ENCODE results near the gene MARCHF3.

MARCHF3 gene

GRCh38 chr5:126818736-126819135 lies 211.6 kb downstream of the MARCHF3 start:
- peaks cover 98% of the 10 kb centered on the region for H3K36me3 ChIP-seq (ENCODE audit: insufficient read depth, low read length)
- no peak overlapping the region for H3K9ac ChIP-seq (ENCODE audit: insufficient read length)
- H3K4me3 ChIP-seq = no peak overlapping the region
- H3K27ac ChIP-seq = 0 out of 2 replicates have a peak overlapping the region, but pooled peaks have one; percentile 5
- TF ChIP-seq FOXP2 (optimal IDR thresholded peaks at IDR 0.05; ENCODE audit: control extremely low read depth, extremely low read length, insufficient read depth) = no peak
- TF ChIP-seq POLR2AphosphoS5 (IDR thresholded peaks at IDR 0.05; ENCODE audit: borderline replicate concordance, low read depth, low read length) = no peak
- TF ChIP-seq EZH2 (IDR thresholded peaks at IDR 0.05) = no peak
- no peak for DNase-seq (ENCODE audit: low read depth, low spot score)
- H3K9me3 ChIP-seq (ENCODE audit: low read depth, low read length) = no peaks in the 10 kb centered on the region

All from SK-N-MC (cell line).